Dedifferentiated amniotic fluid mesenchymal stem cell (primary cell): Measurements from ENCODE around the gene MRPL44.
"Not testable (repeated sequence)": the region's sequence is repeated elsewhere in the genome, so short reads cannot be mapped to it uniquely, and the experiment has no call there.

Experiments used
- DNase-seq: peaks from one replicate; pipeline ENCODE4 v3.0.0-alpha.2; 2016; ENCODE audit errors: extremely low spot score

Gene MRPL44

DNA sequence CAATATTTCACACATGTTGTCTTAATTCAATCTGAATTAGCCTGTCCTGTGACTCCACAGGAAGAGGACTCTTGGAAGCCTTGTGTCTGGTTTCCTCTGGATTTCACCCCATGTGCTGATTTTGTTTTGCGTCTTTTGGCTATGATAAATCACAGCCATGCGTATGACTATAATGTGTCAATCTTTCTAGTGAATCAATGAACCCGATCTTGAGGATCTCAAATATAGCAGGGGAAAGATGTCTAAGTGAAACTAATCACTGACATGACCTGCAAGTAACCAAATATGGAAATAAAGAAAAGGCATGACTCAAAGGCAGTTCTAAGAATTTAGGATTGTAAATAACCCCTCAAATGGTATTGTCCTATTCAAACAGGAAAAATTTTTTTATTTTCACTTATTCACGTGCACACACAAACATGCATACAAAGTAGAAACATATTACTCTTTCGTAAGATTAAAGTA, 20.4 kb upstream of the MRPL44 start:
- DNase-seq, result no peak

- no peak for DNase-seq
Observed at GRCh38 chr2:223937535-223937934, 19.7 kb upstream of the MRPL44 start.

- DNase-seq, result not testable (repeated sequence)
Observed at GRCh38 chr2:223939438-223939837, 17.8 kb upstream of the MRPL44 start.

- DNase-seq, result peak; percentile 70
Observed at GRCh38 chr2:223941579-223942277, 15.5 kb upstream of the MRPL44 start.

GRCh38 chr2:223943135-223943534, 14.1 kb upstream of the MRPL44 start:
- no peak for DNase-seq

DNA sequence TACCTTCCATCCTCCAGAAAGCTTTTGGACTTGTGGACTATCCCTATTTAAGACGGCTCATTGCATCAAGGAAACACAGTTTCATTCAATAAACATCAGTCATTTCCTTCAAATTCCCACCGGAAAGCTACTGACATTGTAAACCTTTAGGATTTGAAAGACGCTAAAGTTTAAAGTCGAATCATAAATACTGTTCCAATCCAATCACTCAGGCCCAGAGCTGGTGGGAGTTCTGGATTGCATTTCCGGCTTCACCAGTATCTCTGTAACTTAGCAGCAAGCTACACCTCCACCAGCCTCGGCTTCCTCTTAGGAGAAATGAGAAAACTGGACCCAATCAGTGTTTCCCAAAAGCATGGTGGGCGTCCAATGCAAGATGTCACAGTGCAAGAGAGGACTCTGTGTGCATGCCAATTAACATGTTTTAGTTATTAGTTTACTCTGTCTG, 13.7 kb upstream of the MRPL44 start:
- peak; percentile 41 for DNase-seq

DNA sequence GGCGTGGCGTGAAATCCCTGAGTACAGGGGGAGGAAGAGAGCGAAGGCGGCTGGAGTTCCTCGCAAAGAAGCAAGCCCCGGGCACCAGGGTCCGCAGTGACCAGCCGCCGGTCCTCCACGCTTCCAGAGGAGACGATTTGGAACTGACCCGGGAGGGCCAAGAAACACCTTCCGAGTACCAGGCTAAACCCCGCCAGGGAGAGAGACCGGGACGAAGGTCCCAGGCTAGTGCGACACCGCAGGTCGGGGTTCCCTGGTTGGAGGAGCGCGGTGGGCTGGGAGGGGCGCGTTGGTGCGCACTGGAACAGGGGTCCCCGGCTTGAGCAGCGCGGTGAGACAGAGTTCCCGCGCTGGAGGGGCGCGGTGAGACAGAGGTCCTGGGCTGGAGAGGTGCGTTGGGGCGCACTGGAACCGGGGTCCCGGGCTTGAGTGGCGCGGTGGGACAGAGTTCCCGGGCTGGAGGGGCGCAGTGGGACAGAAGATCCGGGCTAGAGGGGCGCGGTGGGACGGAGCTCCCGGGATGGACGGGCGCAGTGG, 13.0 kb upstream of the MRPL44 start:
- DNase-seq, result no peak

GRCh38 chr2:223944703-223945531, 12.3 kb upstream of the MRPL44 start, which contains the start of gene WDFY1:
WDFY1 (minus strand) TSS chr2:223945335; CDS start chr2:223945284, 51 bp downstream.
- DNase-seq, result peak; percentile 76

GRCh38 chr2:223945755-223946154, 11.5 kb upstream of the MRPL44 start:
- DNase-seq, result no peak

GRCh38 chr2:223947711-223948205, 9.5 kb upstream of the MRPL44 start:
- no peak for DNase-seq

DNA sequence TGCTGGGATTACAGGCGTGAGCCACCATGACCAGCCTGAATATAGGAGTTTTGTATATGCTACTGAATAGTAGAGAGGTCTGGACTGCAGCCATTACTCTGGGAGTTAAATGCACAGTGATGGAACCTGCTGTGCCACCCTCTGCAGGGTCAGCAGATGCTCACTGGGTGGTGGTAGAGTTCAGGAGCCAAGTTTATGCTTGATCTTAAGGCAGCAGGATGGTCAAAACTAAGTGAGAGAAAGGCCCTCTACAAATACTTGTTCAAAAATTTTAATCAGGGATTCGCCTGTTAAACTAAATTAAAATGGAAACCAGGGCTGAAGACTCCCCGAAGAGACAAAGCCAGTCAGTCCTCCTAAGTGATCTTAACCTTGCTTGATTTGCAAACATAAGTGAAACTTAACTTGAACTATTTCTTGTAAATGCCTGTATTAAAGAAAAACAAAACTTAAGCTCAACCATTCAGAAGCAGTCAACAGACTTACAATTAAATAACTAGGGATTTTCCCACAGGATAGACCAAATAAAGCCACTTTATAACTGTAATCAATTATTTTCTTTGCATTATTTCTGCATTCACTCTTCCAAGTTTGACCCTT, 7.9 kb upstream of the MRPL44 start:
- no peak for DNase-seq

- DNase-seq, result no peak
Observed at GRCh38 chr2:223950448-223951347, 6.6 kb upstream of the MRPL44 start.

GRCh38 chr2:223952280-223952968, 4.8 kb upstream of the MRPL44 start:
- no peak for DNase-seq

DNA sequence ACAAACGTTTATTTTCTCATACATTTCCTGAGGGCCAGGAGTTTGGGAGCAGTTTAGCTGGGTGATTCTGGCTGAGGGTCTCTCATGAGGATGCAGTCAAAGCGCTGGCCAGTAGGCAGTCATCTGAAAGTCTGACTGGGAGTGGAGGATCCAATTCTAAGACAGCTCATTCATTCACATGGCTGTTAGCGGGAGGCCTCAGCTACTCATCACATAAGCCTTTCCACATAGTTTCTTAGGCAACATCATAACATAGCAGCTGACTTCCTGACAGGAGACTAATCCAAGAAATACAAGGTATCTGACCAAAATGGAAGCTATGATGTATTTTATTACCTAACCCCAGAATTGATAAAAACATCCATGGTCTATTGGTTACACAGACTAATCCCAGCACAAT, 2.9 kb upstream of the MRPL44 start:
- DNase-seq, result no peak

GRCh38 chr2:223956300-223956699, 963 bp upstream of the MRPL44 start:
- no peak for DNase-seq

DNA sequence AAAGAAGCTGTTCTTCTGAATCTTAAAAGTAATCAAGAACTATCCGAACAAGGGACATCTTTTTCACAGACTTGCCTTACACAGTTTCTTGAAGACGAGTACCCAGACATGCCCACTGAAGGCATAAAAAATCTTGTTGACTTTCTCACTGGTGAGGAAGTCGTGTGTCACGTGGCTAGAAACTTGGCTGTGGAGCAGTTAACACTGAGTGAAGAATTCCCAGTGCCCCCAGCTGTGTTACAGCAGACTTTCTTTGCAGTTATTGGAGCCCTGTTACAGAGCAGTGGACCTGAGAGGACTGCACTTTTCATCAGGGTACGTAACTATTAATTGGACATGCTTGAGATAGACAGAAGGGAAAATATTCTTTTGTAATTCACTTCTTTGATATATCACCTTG, 2.4 kb downstream of the MRPL44 start:
- DNase-seq, result no peak

DNA sequence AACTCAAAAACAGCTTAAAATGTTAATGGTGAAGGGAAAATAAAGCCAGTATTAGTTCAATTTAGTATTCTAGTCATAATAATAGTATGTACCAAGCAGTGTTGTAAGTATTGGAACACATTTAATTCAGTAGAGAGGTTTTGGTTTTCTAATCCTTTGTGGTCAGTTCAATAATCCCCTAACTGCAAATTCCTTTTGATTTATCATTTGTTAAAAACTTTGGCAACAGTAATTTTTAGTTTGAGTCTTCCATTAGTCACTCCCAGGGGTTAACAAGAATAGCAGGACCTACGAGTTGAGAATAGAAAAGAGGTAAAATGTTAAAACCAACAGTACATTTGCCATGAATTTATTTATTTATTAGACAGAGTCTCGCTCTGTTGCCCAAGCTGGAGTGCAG, 10.7 kb downstream of the MRPL44 start:
- no peak for DNase-seq

GRCh38 chr2:223969315-223969714, 12.1 kb downstream of the MRPL44 start:
- DNase-seq, result no peak

- DNase-seq, result no peak
Observed at GRCh38 chr2:223969856-223970255, 12.6 kb downstream of the MRPL44 start.
